H1 (cell line): ENCODE measurements around the gene PTER. TPM values are rescaled to one million over a fixed set of nuclear protein-coding genes. Genes with fewer than 3 reads are reported as not detected.

Source experiments
- CTCF ChIA-PET: fragments of 300-600 bp; sonication (Branson Sonifier 250); formaldehyde crosslinking; loops from one replicate; lab custom pipeline; 2021; ENCODE audit not compliant: partially characterized antibody; lab: Charles Lee
- POLR2A ChIA-PET: fragments of 300-600 bp; sonication (Branson Sonifier 250); formaldehyde crosslinking; loops from one replicate; lab custom pipeline; 2021; ENCODE audit warnings: inconsistent platforms; ENCODE audit not compliant: partially characterized antibody; lab: Charles Lee
- DNase-seq, 2 experiments: peaks; one replicate each; pipeline versions ENCODE4 v3.0.0 to v3.0.0-alpha.2; 2010 to 2022; ENCODE audit warnings: low spot score in 2 of 2, low read depth in 1 of 2, mixed read lengths in 1 of 2
- FAIRE-seq: peaks from 2 replicates; lab custom pipeline; 2011; peaks lifted over from hg19 to GRCh38; lab: Jason Lieb, UNC
- H2AFZ ChIP-seq: 2 replicates; pipeline ENCODE4 v1.8.1; 2012; ENCODE audit warnings: low read length, inconsistent platforms
- H2AK5ac ChIP-seq: 2 replicates; pipeline ENCODE4 v1.6.1; 2013; ENCODE audit warnings: low read depth, low read length
- H2BK120ac ChIP-seq: replicated peaks from 2 replicates; pipeline ENCODE3; 2013; ENCODE audit warnings: low read depth, low read length, inconsistent platforms
- H2BK12ac ChIP-seq: 2 replicates; pipeline ENCODE4 v1.6.1; 2013; ENCODE audit warnings: low read depth, low read length
- H2BK15ac ChIP-seq: 2 replicates; pipeline ENCODE4 v1.6.1; 2013; ENCODE audit warnings: low read length
- H2BK20ac ChIP-seq: 2 replicates; pipeline ENCODE4 v1.6.1; 2013; ENCODE audit warnings: low read length
- H2BK5ac ChIP-seq: 2 replicates; pipeline ENCODE4 v1.6.1; 2013; ENCODE audit warnings: low read depth, low read length
- H3K14ac ChIP-seq: 2 replicates; pipeline ENCODE4 v1.6.1; 2013; ENCODE audit warnings: inconsistent platforms; ENCODE audit not compliant: insufficient read length
- H3K18ac ChIP-seq: 2 replicates; pipeline ENCODE4 v1.6.1; 2013; ENCODE audit warnings: low read length; ENCODE audit errors: extremely low read depth
- H3K23ac ChIP-seq: 2 replicates; pipeline ENCODE4 v1.6.1; 2013; ENCODE audit warnings: inconsistent platforms; ENCODE audit not compliant: insufficient read length
- H3K23me2 ChIP-seq: 2 replicates; pipeline ENCODE4 v1.6.1; 2013; ENCODE audit warnings: low read depth, low read length
- H3K27ac ChIP-seq: 2 replicates; pipeline ENCODE4 v1.6.1; 2011; ENCODE audit warnings: low read depth, low read length, inconsistent platforms
- H3K27me3 ChIP-seq, 4 experiments: replicated peaks in 1 of 4; 1 replicate in 1 of 4; 2 replicates in 3 of 4; pipeline versions ENCODE4 v1.6.1 to v1.8.1; 2011 to 2013; ENCODE audit warnings: low read length in 3 of 4, mild to moderate bottlenecking in 3 of 4, inconsistent platforms in 2 of 4, mixed read lengths in 2 of 4, moderate library complexity in 1 of 4; ENCODE audit not compliant: control insufficient read depth in 3 of 4, insufficient read depth in 3 of 4; ENCODE audit errors: extremely low read depth in 1 of 4
- H3K36me3 ChIP-seq, 4 experiments: 2 replicates each; pipeline versions ENCODE4 v1.6.1 to v1.8.1; 2011 to 2013; ENCODE audit warnings: mild to moderate bottlenecking in 4 of 4, low read length in 3 of 4, moderate library complexity in 2 of 4, control low read depth in 1 of 4, inconsistent platforms in 1 of 4; ENCODE audit not compliant: insufficient read depth in 4 of 4, control insufficient read depth in 2 of 4
- H3K4ac ChIP-seq: replicated peaks from 2 replicates; pipeline ENCODE3; 2013; ENCODE audit warnings: low read length, low read depth, mixed read lengths, inconsistent platforms; ENCODE audit not compliant: insufficient read length
- H3K4me1 ChIP-seq, 4 experiments: replicated peaks in 1 of 4; 1 replicate in 1 of 4; 2 replicates in 3 of 4; pipeline versions ENCODE4 v1.6.1 to v1.8.1; 2011 to 2013; ENCODE audit warnings: low read length in 3 of 4, inconsistent platforms in 2 of 4, mixed read lengths in 1 of 4; ENCODE audit not compliant: insufficient read depth in 4 of 4, control insufficient read depth in 3 of 4
- H3K4me2 ChIP-seq, 2 experiments: 2 replicates each; pipeline versions ENCODE4 v1.6.1 to v1.8.1; 2011 to 2013; ENCODE audit warnings: low read depth in 2 of 2, low read length in 2 of 2, control low read depth in 1 of 2, inconsistent platforms in 1 of 2, mild to moderate bottlenecking in 1 of 2; ENCODE audit not compliant: insufficient read depth in 1 of 2
- H3K4me3 ChIP-seq, 4 experiments: fragments of 200-600, 300-600 bp in 1 of 4; sonication (generic), shearing (Covaris generic), sonication (Bioruptor Twin) in 1 of 4; 2 replicates each; pipeline versions ENCODE4 v1.5.1 to v1.8.1; 2011 to 2016; ENCODE audit warnings: low read length in 4 of 4, low read depth in 3 of 4, control low read depth in 2 of 4, inconsistent platforms in 2 of 4, mild to moderate bottlenecking in 2 of 4, mixed read lengths in 1 of 4, moderate library complexity in 1 of 4; ENCODE audit not compliant: insufficient read depth in 2 of 4; ENCODE audit errors: extremely low read depth in 1 of 4
- H3K56ac ChIP-seq: replicated peaks from 2 replicates; pipeline ENCODE3; 2013; ENCODE audit warnings: low read depth, mild to moderate bottlenecking, mixed read lengths, low read length, inconsistent platforms; ENCODE audit not compliant: insufficient read length
- H3K79me1 ChIP-seq: 2 replicates; pipeline ENCODE4 v1.6.1; 2013; ENCODE audit warnings: low read depth, low read length, control low read depth
- H3K79me2 ChIP-seq, 2 experiments: 2 replicates each; pipeline versions ENCODE4 v1.6.1 to v1.8.1; 2012 to 2013; ENCODE audit warnings: low read length in 2 of 2, mild to moderate bottlenecking in 2 of 2, inconsistent platforms in 1 of 2; ENCODE audit not compliant: insufficient read depth in 2 of 2, control insufficient read depth in 1 of 2
- H3K9ac ChIP-seq, 4 experiments: replicated peaks in 1 of 4; 1 replicate in 1 of 4; 2 replicates in 3 of 4; pipeline versions ENCODE4 v1.6.1 to v1.8.1; 2011 to 2013; ENCODE audit warnings: low read depth in 3 of 4, low read length in 3 of 4, control low read depth in 2 of 4, mild to moderate bottlenecking in 2 of 4, moderate library complexity in 2 of 4, inconsistent platforms in 1 of 4; ENCODE audit errors: extremely low read depth in 1 of 4
- H3K9me3 ChIP-seq, 2 experiments: 2 replicates each; pipeline versions ENCODE4 v1.6.1 to v1.8.1; 2012 to 2013; ENCODE audit warnings: mild to moderate bottlenecking in 2 of 2, moderate library complexity in 2 of 2, control low read depth in 1 of 2, inconsistent platforms in 1 of 2, low read depth in 1 of 2, low read length in 1 of 2, mixed read lengths in 1 of 2; ENCODE audit not compliant: insufficient read depth in 2 of 2
- H4K20me1 ChIP-seq, 2 experiments: replicated peaks in 1 of 2; 2 replicates each; pipeline versions ENCODE3 to v1.8.1; 2011 to 2013; ENCODE audit warnings: inconsistent platforms in 2 of 2, low read length in 2 of 2, mild to moderate bottlenecking in 1 of 2; ENCODE audit not compliant: insufficient read depth in 2 of 2, control insufficient read depth in 1 of 2
- H4K5ac ChIP-seq: 2 replicates; pipeline ENCODE4 v1.6.1; 2013; ENCODE audit warnings: low read length, low read depth, mixed read lengths, inconsistent platforms; ENCODE audit not compliant: insufficient read length
- H4K8ac ChIP-seq: 2 replicates; pipeline ENCODE4 v1.8.0; 2013; ENCODE audit warnings: mild to moderate bottlenecking, moderate library complexity, low read length, inconsistent platforms; ENCODE audit not compliant: insufficient read depth; ENCODE audit errors: extremely low read depth
- H4K91ac ChIP-seq: replicated peaks from 2 replicates; pipeline ENCODE3; 2013; ENCODE audit warnings: low read length, mixed read lengths, inconsistent platforms; ENCODE audit not compliant: insufficient read length
- ATF3 ChIP-seq: IDR thresholded peaks from 2 replicates; pipeline ENCODE4 v1.6.1; 2011; ENCODE audit warnings: low read depth, mild to moderate bottlenecking, low read length; ENCODE audit not compliant: insufficient read depth
- CBX8 ChIP-seq: fragments of 300-800, 300-1000 bp; sonication (generic); IDR thresholded peaks from 2 replicates; pipeline ENCODE4 v1.7.1; 2016; ENCODE audit warnings: low read depth, low read length, borderline replicate concordance
- HDAC6 ChIP-seq: IDR thresholded peaks from one replicate; pipeline ENCODE4 v1.7.1; 2012; ENCODE audit warnings: low read depth, mild to moderate bottlenecking, inconsistent platforms, low read length, moderate library complexity
- KDM5A ChIP-seq: fragments of 200-600 bp; IDR thresholded peaks from 2 replicates; pipeline ENCODE4 v1.7.1; 2012; ENCODE audit warnings: mild to moderate bottlenecking, low read length, inconsistent platforms, mixed read lengths
- RNF2 ChIP-seq: fragments of 200-900, 300-1000 bp; sonication (generic); IDR thresholded peaks from 2 replicates; pipeline ENCODE4 v1.7.1; 2016; ENCODE audit warnings: borderline replicate concordance, low read depth, mild to moderate bottlenecking, antibody characterized with exemption, low read length; ENCODE audit not compliant: poor library complexity, severe bottlenecking; ENCODE audit errors: missing control alignments
- SIRT6 ChIP-seq: IDR thresholded peaks from one replicate; pipeline ENCODE4 v1.7.1; 2012; ENCODE audit warnings: low read length, inconsistent platforms
- SP1 ChIP-seq: IDR thresholded peaks from 2 replicates; pipeline ENCODE4 v1.6.1; 2011; ENCODE audit warnings: low read depth, low read length
- WGBS, 2 experiments: shearing (Covaris generic) in 1 of 2; methylation state at CpG; one replicate each; pipeline versions ENCODE4 v1.1.6 to v1.1.7; 2013 to 2015; ENCODE audit warnings: low lambda C conversion rate in 2 of 2, mixed read lengths in 2 of 2, inconsistent platforms in 1 of 2, low coverage in 1 of 2, missing lambda C conversion rate in 1 of 2; ENCODE audit not compliant: insufficient replicate concordance in 2 of 2, insufficient coverage in 1 of 2, insufficient read length in 1 of 2; ENCODE audit errors: extremely low coverage in 1 of 2, missing lambda C conversion rate in 1 of 2; 5-methylcytosine and 5-hydroxymethylcytosine counted together
- polyA plus RNA-seq, 7 experiments: library from polyadenylated mRNA; depleted of rRNA in 3 of 7; stranded (reverse) in 5 of 7; unstranded in 2 of 7; fragments of >200 nt in 5 of 7; fragments of 200-250 nt in 2 of 7; gene quantifications; 1 replicate in 5 of 7; 2 replicates in 1 of 7; 4 replicates in 1 of 7; pipeline versions ENCODE4 v1.2.1 to v1.2.3, GENCODE V29; 2011 to 2013; ENCODE audit warnings: missing spikeins in 2 of 7, mixed read lengths in 2 of 7
- total RNA-seq: library from RNA; stranded (reverse); fragmentation: NEBNext Ultra II Directional; extraction: Animal tissue kit (Norgen Biotek cat#: 25700); gene quantifications from 2 replicates; pipeline ENCODE4 v1.2.1, GENCODE V29; 2021

The PTER gene
- total and polyA plus RNA-seq, 2 of the 8 experiments (the other 6 are each of a cell fraction or from before 2014, with no cell fraction given) = 4.4 to 7.8 TPM

- Histone ChIP-seq H3K23me2 (peaks cover 6% of the 10 kb centered on the region), H3K23ac (no peak overlapping the region), H2AK5ac (no peak overlapping the region), H3K4me1 (peaks cover 0 to 5% (median 1%) of the 10 kb centered on the region in 4 experiments; a peak in 5 of 7 replicates), H3K56ac (no peak overlapping the region), H2BK12ac (no peak overlapping the region), H3K27ac (no peak overlapping the region), H4K8ac (0 out of 2 replicates have a peak overlapping the region, but pooled peaks have one; percentile 85), H2BK5ac (0 out of 2 replicates have a peak overlapping the region, but pooled peaks have one; percentile 60), H3K18ac (no peak overlapping the region), H2BK120ac (no peak overlapping the region), H4K20me1 (no peaks in the 10 kb centered on the region), H3K14ac (no peak overlapping the region), H2BK20ac (no peak overlapping the region), H3K9me3 (no peaks in the 10 kb centered on the region), H4K91ac (no peak overlapping the region), H3K4me3 (peak overlapping the region in 2 of 4 experiments; percentile 58 to 62; a peak in 3 of 8 replicates), H4K5ac (no peak overlapping the region), H3K4ac (no peak overlapping the region), H3K36me3 (no peaks in the 10 kb centered on the region), H2BK15ac (no peak overlapping the region), H2AFZ (no peak overlapping the region), H3K79me2 (no peaks in the 10 kb centered on the region), H3K27me3 (no peaks in the 10 kb centered on the region), H3K79me1 (no peaks in the 10 kb centered on the region), H3K4me2 (peak overlapping the region; percentile 69 to 72), H3K9ac (no peak overlapping the region; a peak in 1 of 7 replicates)
- POLR2A ChIA-PET = interaction anchor here (0.6 to 1.3 kb wide), 2 partner anchors 85 to 577 kb away, joined by 3 to 5 read pairs; partner anchors contain the start of gene C1QL3
- no peak for DNase-seq
- no peak for FAIRE-seq
- WGBS, 2 experiments = 94% methylated on average over 5 of the region's 5 CpGs; no CpG with 5 or more reads in 1 of the 2 experiments
- CTCF ChIA-PET = interaction anchor here (0.7 to 1.2 kb wide), 4 partner anchors 8 to 325 kb away, joined by 3 to 4 read pairs (median 3); no protein-coding TSS in a partner anchor
- TF ChIP-seq SIRT6 (no peak), ATF3 (no peak), RNF2 (no peak), CBX8 (no peak), HDAC6 (no peak), KDM5A (no peak), SP1 (no peak)
Measured at GRCh38 chr10:16437540-16437894, 707 bp downstream of the PTER start.
